Ectodermal cell (in vitro differentiated cells): ENCODE results near the gene UBXN7.

Source experiments
- H3K27ac ChIP-seq: 2 replicates; pipeline ENCODE4 v1.7.0; 2013; ENCODE audit warnings: mild to moderate bottlenecking, low read depth, low read length; ENCODE audit not compliant: insufficient read depth, poor library complexity, severe bottlenecking
- H3K27me3 ChIP-seq: 2 replicates; pipeline ENCODE4 v1.7.0; 2013; ENCODE audit warnings: mild to moderate bottlenecking, low read length; ENCODE audit not compliant: insufficient read depth, control insufficient read depth, poor library complexity, severe bottlenecking
- H3K36me3 ChIP-seq: one replicate; pipeline ENCODE4 v1.7.0; 2013; ENCODE audit warnings: low read length; ENCODE audit not compliant: control insufficient read depth, insufficient read depth
- H3K4me1 ChIP-seq: one replicate; pipeline ENCODE4 v1.7.0; 2013; ENCODE audit warnings: low read length; ENCODE audit not compliant: control insufficient read depth, insufficient read depth
- H3K4me3 ChIP-seq: 2 replicates; pipeline ENCODE4 v1.7.0; 2013; ENCODE audit warnings: low read depth, low read length, control low read depth; ENCODE audit not compliant: insufficient read depth
- H3K9me3 ChIP-seq: 2 replicates; pipeline ENCODE4 v1.7.0; 2013; ENCODE audit warnings: mild to moderate bottlenecking, low read length, moderate library complexity; ENCODE audit not compliant: control insufficient read depth
- WGBS, 2 experiments: methylation state at CpG; one replicate each; pipeline ENCODE4 v1.1.7; 2013; ENCODE audit warnings: missing lambda C conversion rate in 2 of 2; 5-methylcytosine and 5-hydroxymethylcytosine counted together

UBXN7 gene

GRCh38 chr3:196298521-196298920, 133.7 kb downstream of the UBXN7 start:
- Histone ChIP-seq H3K36me3 (no peaks in the 10 kb centered on the region), H3K27ac (no peak overlapping the region), H3K4me1 (no peaks in the 10 kb centered on the region), H3K4me3 (no peak overlapping the region), H3K27me3 (no peaks in the 10 kb centered on the region), H3K9me3 (no peaks in the 10 kb centered on the region)
- 92 to 97% methylated on average over 2 of the region's 2 CpGs for WGBS, 2 experiments
